GM20000 (cell line): ENCODE measurements around the gene UPB1.

ENCODE experiments used
- DNase-seq: peaks from one replicate; pipeline ENCODE4 v3.0.0; 2012; ENCODE audit warnings: low spot score
- TF ChIP-seq, protein P1 (sequence below): IDR thresholded peaks from 2 replicates; pipeline ENCODE4 v1.5.1; 2012; ENCODE audit warnings: mild to moderate bottlenecking, control low read depth; ENCODE audit errors: extremely low read depth, missing control alignments

Gene UPB1

DNA sequence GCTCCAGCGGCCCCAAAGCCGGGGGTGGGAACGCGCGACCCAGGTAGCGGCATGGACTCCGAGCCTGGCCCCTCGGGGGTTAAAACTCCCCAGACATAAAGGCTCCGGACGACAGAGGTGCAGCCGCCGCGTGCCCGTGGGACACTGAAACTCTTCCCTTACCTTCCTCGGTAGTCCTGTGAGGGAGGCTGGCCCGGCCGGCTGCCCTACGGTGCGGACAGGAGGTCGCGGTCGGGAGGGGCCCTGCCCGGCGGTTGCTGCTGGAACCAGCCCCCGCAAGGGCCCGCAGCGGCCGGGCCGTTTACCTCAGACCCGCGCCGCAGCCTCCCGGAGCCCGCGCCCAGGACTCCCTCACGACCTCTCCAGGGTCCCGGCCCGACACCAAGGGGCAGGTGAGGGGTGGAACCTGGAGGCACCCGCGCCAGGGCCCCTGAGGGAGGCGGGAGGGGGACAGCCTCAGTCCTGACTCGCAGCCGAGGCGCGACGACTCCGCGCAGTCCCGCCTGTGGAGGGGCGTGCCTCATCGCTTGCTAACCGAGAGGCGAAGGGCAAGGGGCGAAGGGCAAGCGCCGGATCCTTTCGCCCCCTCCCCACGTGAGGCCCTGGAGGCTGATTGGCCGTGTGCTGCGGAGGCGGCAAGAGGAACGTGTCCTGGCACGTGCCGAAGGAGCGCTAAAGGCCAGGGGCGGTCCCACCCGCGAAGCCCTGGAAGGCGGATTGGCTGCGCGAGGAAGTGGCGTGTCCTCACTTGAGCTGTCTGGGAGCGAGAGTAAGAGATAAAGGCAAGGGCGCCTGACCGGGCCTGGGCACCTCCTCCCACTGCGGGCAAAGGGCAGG lies at the start of gene UPB1:
Gene UPB1, plus strand, starts transcription at position 805 of the 837 bp plus-strand sequence. CDS start 72 bp downstream, outside the sequence.
- DNase-seq = no peak
- TF ChIP-seq, protein P1, sequence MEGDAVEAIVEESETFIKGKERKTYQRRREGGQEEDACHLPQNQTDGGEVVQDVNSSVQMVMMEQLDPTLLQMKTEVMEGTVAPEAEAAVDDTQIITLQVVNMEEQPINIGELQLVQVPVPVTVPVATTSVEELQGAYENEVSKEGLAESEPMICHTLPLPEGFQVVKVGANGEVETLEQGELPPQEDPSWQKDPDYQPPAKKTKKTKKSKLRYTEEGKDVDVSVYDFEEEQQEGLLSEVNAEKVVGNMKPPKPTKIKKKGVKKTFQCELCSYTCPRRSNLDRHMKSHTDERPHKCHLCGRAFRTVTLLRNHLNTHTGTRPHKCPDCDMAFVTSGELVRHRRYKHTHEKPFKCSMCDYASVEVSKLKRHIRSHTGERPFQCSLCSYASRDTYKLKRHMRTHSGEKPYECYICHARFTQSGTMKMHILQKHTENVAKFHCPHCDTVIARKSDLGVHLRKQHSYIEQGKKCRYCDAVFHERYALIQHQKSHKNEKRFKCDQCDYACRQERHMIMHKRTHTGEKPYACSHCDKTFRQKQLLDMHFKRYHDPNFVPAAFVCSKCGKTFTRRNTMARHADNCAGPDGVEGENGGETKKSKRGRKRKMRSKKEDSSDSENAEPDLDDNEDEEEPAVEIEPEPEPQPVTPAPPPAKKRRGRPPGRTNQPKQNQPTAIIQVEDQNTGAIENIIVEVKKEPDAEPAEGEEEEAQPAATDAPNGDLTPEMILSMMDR = no peak

DNA sequence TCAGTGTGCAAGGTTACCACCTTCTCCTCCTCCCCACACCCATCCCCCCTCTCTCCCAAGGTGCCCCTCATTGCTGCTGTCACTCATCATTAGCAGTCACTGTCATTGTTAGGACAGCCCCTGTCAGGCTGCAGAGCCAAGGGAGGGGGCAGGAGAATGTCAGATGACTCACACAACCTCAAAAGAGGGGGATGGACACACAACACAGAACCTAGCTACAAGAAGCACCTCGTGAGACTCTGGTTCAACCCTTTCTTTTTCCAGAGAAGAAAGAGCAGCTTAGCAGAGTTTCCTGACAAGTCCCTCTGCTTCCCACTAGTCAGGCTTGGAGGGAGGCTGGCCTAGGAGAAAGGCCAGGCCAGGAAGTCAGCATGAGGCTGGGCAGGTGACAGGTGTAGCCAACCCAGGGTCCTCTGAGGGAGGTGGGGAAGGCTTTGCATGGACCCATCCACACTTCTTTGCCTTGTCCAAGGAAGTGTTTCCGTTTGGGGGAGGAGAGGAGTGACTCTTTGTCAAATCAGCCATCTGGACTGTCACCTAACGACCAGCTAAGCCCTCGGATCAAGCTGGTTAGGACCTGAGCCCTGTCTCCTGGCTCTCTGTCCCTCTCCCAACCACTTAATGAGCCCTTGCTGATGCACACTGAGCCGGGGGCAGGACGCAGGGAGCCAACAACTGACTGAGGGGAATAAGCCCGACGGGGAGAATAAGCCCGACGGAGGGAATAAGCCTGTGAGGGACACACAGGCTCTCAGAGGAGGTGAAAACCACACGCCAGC lies 49.5 kb upstream of the UPB1 start:
- no peak for DNase-seq
- TF ChIP-seq, protein P1 = no peak

DNA sequence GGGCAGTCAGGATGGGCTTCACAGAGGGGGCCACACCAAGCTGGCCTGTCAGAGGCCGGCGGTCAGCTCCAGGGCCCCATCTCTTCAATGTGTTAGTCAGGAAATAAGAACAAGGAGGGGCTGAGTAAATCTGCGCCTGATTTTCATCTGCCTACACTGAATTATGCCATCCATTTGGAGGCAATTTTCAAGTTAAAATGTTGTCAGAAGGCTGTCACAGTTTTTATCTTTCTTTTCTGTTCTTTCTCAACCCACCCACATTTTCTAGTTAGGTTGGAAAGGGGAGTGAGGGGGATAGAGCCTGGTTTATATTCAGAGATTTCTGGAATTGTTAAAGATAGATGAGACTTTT lies 48.9 kb upstream of the UPB1 start:
- TF ChIP-seq, protein P1 = no peak
- no peak for DNase-seq

DNA sequence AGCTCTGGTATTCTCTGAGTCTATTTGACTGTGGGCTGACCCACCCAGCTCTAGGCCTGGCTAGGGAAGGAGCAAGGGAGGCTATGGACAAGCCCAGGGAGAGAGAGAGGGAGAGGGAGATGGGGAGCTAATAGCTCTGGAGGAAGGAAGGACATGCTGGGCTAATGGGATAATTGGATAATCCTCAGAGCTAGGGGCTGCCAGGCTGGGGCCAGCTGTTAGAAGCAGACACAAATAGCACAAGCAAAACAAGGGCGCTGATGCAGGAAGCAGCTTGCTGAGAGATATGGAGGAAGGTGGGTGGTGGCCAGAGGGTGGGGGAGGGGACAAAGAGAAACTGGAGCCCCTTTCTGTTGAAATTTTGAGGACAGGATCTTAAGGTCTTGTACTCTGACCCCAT lies 44.5 kb upstream of the UPB1 start:
- TF ChIP-seq, protein P1 = no peak
- DNase-seq = no peak

DNA sequence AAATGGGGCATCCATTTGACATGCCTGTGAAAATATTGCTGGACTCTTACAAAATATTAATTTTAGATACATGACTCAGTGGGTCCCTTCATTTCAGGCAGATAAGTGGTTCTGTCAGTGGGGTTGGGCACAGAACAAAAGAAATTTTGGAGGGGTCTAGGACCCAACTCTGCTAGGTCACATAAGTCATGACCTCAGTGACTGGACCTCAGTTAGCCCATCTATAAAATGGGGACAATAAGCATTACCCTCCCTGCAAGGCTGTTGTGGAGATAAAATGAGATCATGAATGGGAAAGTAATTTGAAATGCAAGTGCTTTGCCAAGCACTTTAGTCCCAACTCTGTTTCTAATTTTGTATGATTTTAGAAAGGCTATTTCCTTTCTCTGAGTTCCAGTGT lies 44.0 kb upstream of the UPB1 start:
- TF ChIP-seq, protein P1 = no peak

DNA sequence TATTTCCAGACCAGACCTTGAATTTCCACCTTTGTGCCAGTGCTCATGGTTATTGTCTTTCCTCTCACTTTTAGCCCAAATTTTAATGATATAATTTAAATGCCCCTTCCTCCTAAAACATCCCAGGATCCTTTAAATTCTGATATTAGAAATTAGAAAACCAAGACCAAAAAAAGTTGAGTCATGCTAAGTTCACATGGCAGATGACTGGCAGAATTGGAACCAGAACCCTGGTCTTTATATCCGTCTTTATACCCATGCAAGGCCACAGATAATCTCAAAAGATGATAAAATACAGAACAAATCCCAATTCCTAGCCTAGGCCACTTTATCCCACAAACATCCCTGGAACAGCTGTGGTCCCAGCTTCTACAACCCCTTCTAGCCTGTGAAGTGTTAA lies 41.3 kb upstream of the UPB1 start:
- TF ChIP-seq, protein P1 = no peak
- no peak for DNase-seq

More for the DNA sequence above, 44.0 kb upstream of the UPB1 start:
- no peak for DNase-seq

DNA sequence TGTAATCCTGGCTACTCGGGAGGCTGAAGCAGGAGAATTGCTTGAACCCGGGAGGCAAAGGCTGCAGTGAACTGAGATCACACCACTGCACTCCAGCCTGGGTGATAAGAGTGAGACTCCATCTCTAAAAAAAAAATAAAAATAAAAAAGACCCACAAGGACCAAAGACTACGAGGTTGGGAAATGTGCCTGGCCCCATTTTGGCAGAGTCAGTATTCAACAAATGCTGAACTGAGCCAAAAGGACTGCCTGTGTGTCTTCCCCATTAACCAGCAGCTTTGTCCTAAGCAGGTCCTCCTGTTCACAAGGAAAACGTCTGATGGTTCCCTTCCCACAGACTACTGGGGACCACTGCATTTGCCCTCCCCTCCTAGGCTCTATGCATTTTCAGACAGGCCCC lies 40.1 kb upstream of the UPB1 start:
- DNase-seq = no peak
- TF ChIP-seq, protein P1 = no peak
